Measurements from ENCODE around the gene FOXS1. TPM values are rescaled to one million over a fixed set of nuclear protein-coding genes. Genes with fewer than 3 reads are reported as not detected.

Gene FOXS1
- total RNA-seq, 1 experiment from 2014 or later, result not detected

GRCh38 chr20:31797364-31797763, 48.0 kb downstream of the FOXS1 start:
- no peak for DNase-seq (ENCODE audit: low read depth)

Other genes starting within 250 kb of the FOXS1 start
- gene ID1, start 240.3 kb downstream of the FOXS1 start, total RNA-seq (2014; rRNA removed), result 775 and 1,134 TPM in 2 replicates
- not detected in 2 replicates for gene COX4I2, start 207.7 kb downstream of the FOXS1 start, total RNA-seq (2014; rRNA removed)
- 328 and 368 TPM in 2 replicates for gene BCL2L1, start 122.7 kb downstream of the FOXS1 start, total RNA-seq (2014; rRNA removed)
- gene TPX2, start 106.3 kb downstream of the FOXS1 start, total RNA-seq (2014; rRNA removed), result 188 and 191 TPM in 2 replicates
- 0.29 and 0.71 TPM in 2 replicates for gene MYLK2, start 26.2 kb downstream of the FOXS1 start, total RNA-seq (2014; rRNA removed)
- gene DUSP15, start 24.9 kb upstream of the FOXS1 start, total RNA-seq (2014; rRNA removed), result 0.11 TPM in 1 of 2 replicates, not detected in the other
- gene TTLL9, start 25.0 kb upstream of the FOXS1 start, total RNA-seq (2014; rRNA removed), result not detected in 2 replicates
- 8.0 TPM in 2 replicates for gene PDRG1, start 106.4 kb upstream of the FOXS1 start, total RNA-seq (2014; rRNA removed)
- gene XKR7, start 122.5 kb upstream of the FOXS1 start, total RNA-seq (2014; rRNA removed), result under 0.01 TPM in 1 of 2 replicates, not detected in the other
- not detected in 2 replicates for gene CCM2L, start 164.8 kb upstream of the FOXS1 start, total RNA-seq (2014; rRNA removed)
- not detected in 2 replicates for gene HCK, start 206.6 kb upstream of the FOXS1 start, total RNA-seq (2014; rRNA removed)